ENCODE results near the gene SLCO1C1. TPM values are rescaled to one million over a fixed set of nuclear protein-coding genes. Genes with fewer than 3 reads are reported as not detected.

Gene SLCO1C1
- polyA plus RNA-seq, 1 of the 3 experiments (the other 2 are of a cell fraction) = 0.02 TPM

GRCh38 chr12:20704860-20705259, 9.7 kb downstream of the SLCO1C1 start:
- Histone ChIP-seq H3K9me2 (no peaks in the 10 kb centered on the region), H3F3A (replicated peaks; ENCODE audit: insufficient read depth) (no peaks in the 10 kb centered on the region), H3K27ac (ENCODE audit: low read depth in 2 of 2, low read length in 1 of 2) (no peak overlapping the region), H3K4me3 (ENCODE audit: low read depth in 2 of 2, low read length in 1 of 2) (no peak overlapping the region), H3K36me3 (replicated peaks in 1 of 2; ENCODE audit: control insufficient read depth in 1 of 2, insufficient read depth in 2 of 2, low read length in 1 of 2) (peaks cover 0 to 5% of the 10 kb centered on the region in 2 experiments), H3K79me2 (ENCODE audit: insufficient read depth) (no peaks in the 10 kb centered on the region), H3K4me1 (ENCODE audit: control insufficient read depth in 1 of 2, insufficient read depth in 2 of 2, low read depth in 1 of 2, low read length in 1 of 2) (no peaks in the 10 kb centered on the region), H2AFZ (ENCODE audit: low read depth) (no peak overlapping the region), H3K4me2 (no peak overlapping the region), H3K9ac (no peak overlapping the region), H3K27me3 (ENCODE audit: insufficient read depth) (no peaks in the 10 kb centered on the region), H4K20me1 (ENCODE audit: insufficient read depth) (no peaks in the 10 kb centered on the region), H3K9me3 (no peaks in the 10 kb centered on the region)
- 30% methylated on average over 6 of the region's 6 CpGs for WGBS (ENCODE audit: low lambda C conversion rate)
- DNase-seq = no peak
- CTCF ChIA-PET = no interaction called here
- TF ChIP-seq MXI1 (IDR thresholded peaks at IDR 0.05; ENCODE audit: low read depth, low read length) (no peak), SIN3A (IDR thresholded peaks at IDR 0.05; ENCODE audit: borderline replicate concordance, low read depth, low read length) (no peak), EZH2phosphoT487 (IDR thresholded peaks at IDR 0.05; ENCODE audit: borderline replicate concordance, low read depth) (no peak), EP300 (IDR thresholded peaks at IDR 0.05; ENCODE audit: borderline replicate concordance in 1 of 2, low read depth in 1 of 2, low read length in 1 of 2) (no peak), TAF1 (IDR thresholded peaks at IDR 0.05; ENCODE audit: borderline replicate concordance, low read depth, low read length) (no peak), SMC3 (IDR thresholded peaks at IDR 0.05; ENCODE audit: low read depth, low read length) (no peak), IRF3 (IDR thresholded peaks at IDR 0.05; ENCODE audit: low read depth, low read length) (no peak), USF1 (IDR thresholded peaks at IDR 0.05; ENCODE audit: borderline replicate concordance, low read depth) (no peak), TEAD4 (IDR thresholded peaks at IDR 0.05; ENCODE audit: borderline replicate concordance, insufficient read depth) (no peak), NRF1 (IDR thresholded peaks at IDR 0.05; ENCODE audit: low read depth, low read length) (no peak), FOXJ3 (CRISPR knock-in tag; IDR thresholded peaks at IDR 0.05) (no peak), ELF1 (IDR thresholded peaks at IDR 0.05) (no peak), RFX5 (IDR thresholded peaks at IDR 0.05; ENCODE audit: low read length) (no peak), MEF2A (IDR thresholded peaks at IDR 0.05; ENCODE audit: borderline replicate concordance, low read depth) (no peak), RAD21 (IDR thresholded peaks at IDR 0.05; ENCODE audit: low read length) (no peak), NFIC (IDR thresholded peaks at IDR 0.05; ENCODE audit: borderline replicate concordance) (no peak), FOSL2 (IDR thresholded peaks at IDR 0.05; ENCODE audit: borderline replicate concordance, low read depth) (no peak)
- TF ChIP-seq, protein P1, sequence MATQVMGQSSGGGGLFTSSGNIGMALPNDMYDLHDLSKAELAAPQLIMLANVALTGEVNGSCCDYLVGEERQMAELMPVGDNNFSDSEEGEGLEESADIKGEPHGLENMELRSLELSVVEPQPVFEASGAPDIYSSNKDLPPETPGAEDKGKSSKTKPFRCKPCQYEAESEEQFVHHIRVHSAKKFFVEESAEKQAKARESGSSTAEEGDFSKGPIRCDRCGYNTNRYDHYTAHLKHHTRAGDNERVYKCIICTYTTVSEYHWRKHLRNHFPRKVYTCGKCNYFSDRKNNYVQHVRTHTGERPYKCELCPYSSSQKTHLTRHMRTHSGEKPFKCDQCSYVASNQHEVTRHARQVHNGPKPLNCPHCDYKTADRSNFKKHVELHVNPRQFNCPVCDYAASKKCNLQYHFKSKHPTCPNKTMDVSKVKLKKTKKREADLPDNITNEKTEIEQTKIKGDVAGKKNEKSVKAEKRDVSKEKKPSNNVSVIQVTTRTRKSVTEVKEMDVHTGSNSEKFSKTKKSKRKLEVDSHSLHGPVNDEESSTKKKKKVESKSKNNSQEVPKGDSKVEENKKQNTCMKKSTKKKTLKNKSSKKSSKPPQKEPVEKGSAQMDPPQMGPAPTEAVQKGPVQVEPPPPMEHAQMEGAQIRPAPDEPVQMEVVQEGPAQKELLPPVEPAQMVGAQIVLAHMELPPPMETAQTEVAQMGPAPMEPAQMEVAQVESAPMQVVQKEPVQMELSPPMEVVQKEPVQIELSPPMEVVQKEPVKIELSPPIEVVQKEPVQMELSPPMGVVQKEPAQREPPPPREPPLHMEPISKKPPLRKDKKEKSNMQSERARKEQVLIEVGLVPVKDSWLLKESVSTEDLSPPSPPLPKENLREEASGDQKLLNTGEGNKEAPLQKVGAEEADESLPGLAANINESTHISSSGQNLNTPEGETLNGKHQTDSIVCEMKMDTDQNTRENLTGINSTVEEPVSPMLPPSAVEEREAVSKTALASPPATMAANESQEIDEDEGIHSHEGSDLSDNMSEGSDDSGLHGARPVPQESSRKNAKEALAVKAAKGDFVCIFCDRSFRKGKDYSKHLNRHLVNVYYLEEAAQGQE (IDR thresholded peaks at IDR 0.05; ENCODE audit: low read depth, low read length) = no peak
- TF ChIP-seq, protein P2, sequence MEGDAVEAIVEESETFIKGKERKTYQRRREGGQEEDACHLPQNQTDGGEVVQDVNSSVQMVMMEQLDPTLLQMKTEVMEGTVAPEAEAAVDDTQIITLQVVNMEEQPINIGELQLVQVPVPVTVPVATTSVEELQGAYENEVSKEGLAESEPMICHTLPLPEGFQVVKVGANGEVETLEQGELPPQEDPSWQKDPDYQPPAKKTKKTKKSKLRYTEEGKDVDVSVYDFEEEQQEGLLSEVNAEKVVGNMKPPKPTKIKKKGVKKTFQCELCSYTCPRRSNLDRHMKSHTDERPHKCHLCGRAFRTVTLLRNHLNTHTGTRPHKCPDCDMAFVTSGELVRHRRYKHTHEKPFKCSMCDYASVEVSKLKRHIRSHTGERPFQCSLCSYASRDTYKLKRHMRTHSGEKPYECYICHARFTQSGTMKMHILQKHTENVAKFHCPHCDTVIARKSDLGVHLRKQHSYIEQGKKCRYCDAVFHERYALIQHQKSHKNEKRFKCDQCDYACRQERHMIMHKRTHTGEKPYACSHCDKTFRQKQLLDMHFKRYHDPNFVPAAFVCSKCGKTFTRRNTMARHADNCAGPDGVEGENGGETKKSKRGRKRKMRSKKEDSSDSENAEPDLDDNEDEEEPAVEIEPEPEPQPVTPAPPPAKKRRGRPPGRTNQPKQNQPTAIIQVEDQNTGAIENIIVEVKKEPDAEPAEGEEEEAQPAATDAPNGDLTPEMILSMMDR (IDR thresholded peaks at IDR 0.05) = no peak
- POLR2A ChIA-PET = no interaction called here
